ENCODE results near the gene IL17RC. TPM values are rescaled to one million over a fixed set of nuclear protein-coding genes. Genes with fewer than 3 reads are reported as not detected.
A peak's percentile ranks its signal among the peaks of the same experiment; 100 is the strongest.

IL17RC gene
- polyA plus RNA-seq, 3 donors = 8.3 to 17.9 (median 9.3) TPM

- no peak for DNase-seq
- Histone ChIP-seq H3K9ac (ENCODE audit: insufficient read depth, low read length, poor library complexity, severe bottlenecking) (peak overlapping the region; percentile 60), H3K79me2 (ENCODE audit: insufficient read depth, low read length) (no peaks in the 10 kb centered on the region), H3K36me3 (replicated peaks in 1 of 2; ENCODE audit: control insufficient read depth in 1 of 2, insufficient read depth in 2 of 2, low read length in 2 of 2) (no peaks in the 10 kb centered on the region), H3K4me1 (ENCODE audit: control insufficient read depth in 1 of 2, insufficient read depth in 2 of 2, low read length in 2 of 2) (peaks cover 35 to 50% of the 10 kb centered on the region in 2 donors), H3K9me3 (replicated peaks in 1 of 2; ENCODE audit: control insufficient read depth in 1 of 2, insufficient read depth in 1 of 2, low read length in 2 of 2) (no peaks in the 10 kb centered on the region), H3K27me3 (ENCODE audit: control insufficient read depth in 2 of 2, insufficient read depth in 2 of 2, low read length in 2 of 2) (no peaks in the 10 kb centered on the region), H3K4me3 (replicated peaks in 1 of 3; ENCODE audit: low read depth in 2 of 3, low read length in 3 of 3) (no peak overlapping the region), H2AFZ (ENCODE audit: insufficient read depth, low read depth, low read length, poor library complexity, severe bottlenecking) (no peak overlapping the region), H4K20me1 (ENCODE audit: insufficient read depth, low read length) (no peaks in the 10 kb centered on the region), H3K27ac (ENCODE audit: low read depth in 1 of 2, low read length in 2 of 2) (no peak overlapping the region), H3K4me2 (replicated peaks; ENCODE audit: extremely low read depth, low read length, poor library complexity, severe bottlenecking) (no peak overlapping the region)
- no peak for TF ChIP-seq CTCF (IDR thresholded peaks at IDR 0.05)
- intact Hi-C loops (cut with micrococcal nuclease) = no loop called here
- H3K27ac Mint-ChIP-seq = peak overlapping the region in 1 of 7 donors; percentile 20
- WGBS (ENCODE audit: insufficient coverage) = 100% methylated on average over 1 of the region's 1 CpG
- peaks cover 53% of the 10 kb centered on the region for H3K4me1 Mint-ChIP-seq
- peak overlapping the region in 1 of 2 donors; percentile 9 for H3K4me3 Mint-ChIP-seq
- no peaks in the 10 kb centered on the region for H3K9me3 Mint-ChIP-seq
- H3K36me3 Mint-ChIP-seq = no peaks in the 10 kb centered on the region
- H3K27me3 Mint-ChIP-seq (ENCODE audit: low read depth in 3 of 3) = no peaks in the 10 kb centered on the region
These were observed 2.9 kb upstream of the IL17RC start for GRCh38 chr3:9914011-9914410.

- H3K4me1 ChIP-seq (ENCODE audit: control insufficient read depth in 1 of 2, insufficient read depth in 2 of 2, low read length in 2 of 2) = peaks cover 35 to 50% of the 10 kb centered on the region in 2 donors
- H3K27ac Mint-ChIP-seq = peak overlapping the region in 1 of 7 donors; percentile 20
- no peaks in the 10 kb centered on the region for H3K79me2 ChIP-seq (ENCODE audit: insufficient read depth, low read length)
- H3K27ac ChIP-seq (ENCODE audit: low read depth in 1 of 2, low read length in 2 of 2) = no peak overlapping the region
- no peaks in the 10 kb centered on the region for H3K36me3 ChIP-seq (replicated peaks in 1 of 2; ENCODE audit: control insufficient read depth in 1 of 2, insufficient read depth in 2 of 2, low read length in 2 of 2)
- H3K4me2 ChIP-seq (replicated peaks; ENCODE audit: extremely low read depth, low read length, poor library complexity, severe bottlenecking) = peak overlapping the region; percentile 92
- WGBS (ENCODE audit: insufficient coverage) = 40% methylated on average over 8 of the region's 15 CpGs
- peaks cover 51% of the 10 kb centered on the region for H3K4me1 Mint-ChIP-seq
- peak overlapping the region; percentile 90 for H2AFZ ChIP-seq (ENCODE audit: insufficient read depth, low read depth, low read length, poor library complexity, severe bottlenecking)
- H3K27me3 ChIP-seq (ENCODE audit: control insufficient read depth in 2 of 2, insufficient read depth in 2 of 2, low read length in 2 of 2) = no peaks in the 10 kb centered on the region
- H3K9me3 Mint-ChIP-seq = no peaks in the 10 kb centered on the region
- H3K4me3 ChIP-seq (replicated peaks in 1 of 3; ENCODE audit: low read depth in 2 of 3, low read length in 3 of 3) = peak overlapping the region; percentile 24 to 78 (median 53)
- TF ChIP-seq CTCF (IDR thresholded peaks at IDR 0.05) = no peak
- H3K9ac ChIP-seq (ENCODE audit: insufficient read depth, low read length, poor library complexity, severe bottlenecking) = peak overlapping the region; percentile 60
- H4K20me1 ChIP-seq (ENCODE audit: insufficient read depth, low read length) = no peaks in the 10 kb centered on the region
- H3K9me3 ChIP-seq (replicated peaks in 1 of 2; ENCODE audit: control insufficient read depth in 1 of 2, insufficient read depth in 1 of 2, low read length in 2 of 2) = no peaks in the 10 kb centered on the region
- H3K4me3 Mint-ChIP-seq = peak overlapping the region; percentile 64 to 83
- DNase-seq = no peak
- intact Hi-C loops (cut with micrococcal nuclease) = no loop called here
- peaks cover 0 to 2% (median 0%) of the 10 kb centered on the region in 3 donors for H3K27me3 Mint-ChIP-seq (ENCODE audit: low read depth in 3 of 3)
- H3K36me3 Mint-ChIP-seq = no peaks in the 10 kb centered on the region
These were observed 2.2 kb upstream of the IL17RC start for GRCh38 chr3:9914559-9915253.
